NCI-H446 (cell line): ENCODE results near the gene ARL3.
A peak's percentile ranks its signal among the peaks of the same experiment; 100 is the strongest.
"Not testable (repeated sequence)": the region's sequence is repeated elsewhere in the genome, so short reads cannot be mapped to it uniquely, and the experiment has no call there.

ENCODE experiments used
- DNase-seq, 2 experiments: peaks; one replicate each; lab custom pipeline; 2025; lab: John Stamatoyannopoulos, UW

Gene ARL3

GRCh38 chr10:102735065-102735562, 20.9 kb upstream of the ARL3 start:
- DNase-seq = no peak

GRCh38 chr10:102732661-102733060, 18.5 kb upstream of the ARL3 start:
- no peak for DNase-seq

GRCh38 chr10:102731222-102731800, 17.1 kb upstream of the ARL3 start:
- DNase-seq = no peak

GRCh38 chr10:102729029-102730026, 15.1 kb upstream of the ARL3 start:
- DNase-seq = peak in 1 of 2 experiments; percentile 7

- DNase-seq = no peak
Measured at GRCh38 chr10:102727037-102727818, 13.0 kb upstream of the ARL3 start.

- no peak for DNase-seq
Measured at GRCh38 chr10:102726274-102726673, 12.1 kb upstream of the ARL3 start.

GRCh38 chr10:102723989-102724388, 9.8 kb upstream of the ARL3 start:
- DNase-seq = no peak

GRCh38 chr10:102721954-102722353, 7.8 kb upstream of the ARL3 start:
- DNase-seq = no peak

GRCh38 chr10:102720775-102721301, 6.6 kb upstream of the ARL3 start:
- DNase-seq = no peak

GRCh38 chr10:102720337-102720736, 6.1 kb upstream of the ARL3 start:
- DNase-seq = no peak

- peak in 1 of 2 experiments; percentile 1 for DNase-seq
Measured at GRCh38 chr10:102718220-102718619, 4.0 kb upstream of the ARL3 start.

GRCh38 chr10:102716900-102717565, 2.8 kb upstream of the ARL3 start:
- not testable (repeated sequence) for DNase-seq

GRCh38 chr10:102715880-102716279, 1.7 kb upstream of the ARL3 start:
- no peak for DNase-seq

GRCh38 chr10:102714621-102715455, 641 bp upstream of the ARL3 start, which contains the start of gene SFXN2:
SFXN2 (plus strand) TSS chr10:102714636; CDS start chr10:102726637, 12,001 bp downstream.
- DNase-seq = no peak

- DNase-seq = no peak
Measured at GRCh38 chr10:102713539-102713813, 721 bp downstream of the ARL3 start.

GRCh38 chr10:102712843-102713538, 1.2 kb downstream of the ARL3 start:
- DNase-seq = no peak

- no peak for DNase-seq
Measured at GRCh38 chr10:102712089-102712488, 2.1 kb downstream of the ARL3 start.

- no peak for DNase-seq
Measured at GRCh38 chr10:102710609-102711008, 3.6 kb downstream of the ARL3 start.

- no peak for DNase-seq
Measured at GRCh38 chr10:102705531-102705930, 8.7 kb downstream of the ARL3 start.

- no peak for DNase-seq
Measured at GRCh38 chr10:102704915-102705314, 9.3 kb downstream of the ARL3 start.
